Measurements from ENCODE around the gene LAMC2. TPM values are rescaled to one million over a fixed set of nuclear protein-coding genes. Genes with fewer than 3 reads are reported as not detected.

Gene LAMC2
- total and polyA plus RNA-seq, 2 of the 13 experiments (the other 11 are each of a cell fraction or from before 2014, with no cell fraction given) = 0.03 TPM; not detected in 1

- no peak overlapping the region for H2AFZ ChIP-seq (ENCODE audit: low read length)
- POLR2A ChIA-PET = no interaction called here
- H3K9ac ChIP-seq (ENCODE audit: insufficient read depth, low read depth, low read length) = no peak overlapping the region
- TF ChIP-seq ZEB1 (IDR thresholded peaks at IDR 0.05; ENCODE audit: insufficient replicate concordance, low read depth) (no peak), ELF1 (CRISPR knock-in tag; IDR thresholded peaks at IDR 0.05) (no peak), ZFP1 (CRISPR knock-in tag; IDR thresholded peaks at IDR 0.05) (no peak), ZNF549 (CRISPR knock-in tag; IDR thresholded peaks at IDR 0.05) (no peak), ZNF644 (CRISPR knock-in tag; IDR thresholded peaks at IDR 0.05; ENCODE audit: low read depth) (no peak), ZFP62 (CRISPR knock-in tag; IDR thresholded peaks at IDR 0.05) (no peak), GZF1 (CRISPR knock-in tag; IDR thresholded peaks at IDR 0.05) (no peak), ZNF792 (CRISPR knock-in tag; IDR thresholded peaks at IDR 0.05) (no peak), HOXA3 (CRISPR knock-in tag; IDR thresholded peaks at IDR 0.05) (no peak), HOXA7 (CRISPR knock-in tag; IDR thresholded peaks at IDR 0.05) (no peak), ZNF230 (CRISPR knock-in tag; IDR thresholded peaks at IDR 0.05) (no peak), ATAD3A (CRISPR knock-in tag; IDR thresholded peaks at IDR 0.05) (no peak), KDM4B (CRISPR knock-in tag; IDR thresholded peaks at IDR 0.05) (no peak), ZFYVE20 (CRISPR knock-in tag; IDR thresholded peaks at IDR 0.05; ENCODE audit: borderline replicate concordance, low read depth) (no peak), TRIM22 (IDR thresholded peaks at IDR 0.05) (no peak), ZNF501 (CRISPR knock-in tag; IDR thresholded peaks at IDR 0.05) (no peak), SYNCRIP (IDR thresholded peaks at IDR 0.05; ENCODE audit: insufficient read depth, low read depth, low read length) (no peak), FOXP4 (CRISPR knock-in tag; IDR thresholded peaks at IDR 0.05) (no peak)
- no peaks in the 10 kb centered on the region for H3K36me3 ChIP-seq (replicated peaks in 1 of 2; ENCODE audit: control insufficient read depth in 1 of 2, insufficient read depth in 2 of 2, low read length in 2 of 2)
- H3K4me3 ChIP-seq (replicated peaks in 1 of 3; ENCODE audit: insufficient read depth in 1 of 3, low read depth in 2 of 3, low read length in 3 of 3) = no peak overlapping the region
- FAIRE-seq (no peak), DNase-seq (ENCODE audit: low spot score) (no peak), ATAC-seq (no peak)
- intact Hi-C loops (cut with micrococcal nuclease; ENCODE audit: unreplicated experiment) = no loop called here
- no peaks in the 10 kb centered on the region for H3K79me2 ChIP-seq (ENCODE audit: insufficient read depth, low read length)
- H3K9me3 ChIP-seq (ENCODE audit: low read length) = no peaks in the 10 kb centered on the region
- in situ Hi-C loops (cut with HindIII; ENCODE audit: extremely low pct_ligation_motif_present, low pct_unique_long_range_greater_than_20kb) = no loop called here
- peaks cover 7% of the 10 kb centered on the region; the same call in 1 of the 2 replicates for H3K4me1 ChIP-seq (ENCODE audit: insufficient read depth, low read length)
- no peak overlapping the region for H3K4me2 ChIP-seq (ENCODE audit: low read depth, low read length)
- no peak overlapping the region for H3K27ac ChIP-seq (ENCODE audit: extremely low read length, insufficient read depth, low read length)
- no TSS peak for BruUV-seq (replicated peaks)
- H4K20me1 ChIP-seq (ENCODE audit: insufficient read depth, low read length) = no peaks in the 10 kb centered on the region
- CTCF ChIA-PET (ENCODE audit: low intra/inter-chr PET ratio, low total read pairs) = no interaction called here
- no peaks in the 10 kb centered on the region for H3K27me3 ChIP-seq (ENCODE audit: control insufficient read depth in 1 of 2, insufficient read depth in 2 of 2, low read length in 2 of 2)
Measured at GRCh38 chr1:183150445-183150844, 35.6 kb upstream of the LAMC2 start.
